Vagina (tissue), 2 donors: ENCODE measurements around the gene DAGLA. TPM values are rescaled to one million over a fixed set of nuclear protein-coding genes. Genes with fewer than 3 reads are reported as not detected.

ENCODE experiments used
- DNase-seq, 2 donors: peaks; one replicate each; pipeline ENCODE4 v3.0.0-alpha.2; 2017; ENCODE audit errors: extremely low spot score in 2 of 2
- H3K27ac ChIP-seq: fragments of 200-600 bp; sonication (generic); one replicate; pipeline ENCODE4 v1.5.1; 2019
- H3K27me3 ChIP-seq: fragments of 200-600 bp; sonication (generic); one replicate; pipeline ENCODE4 v1.5.1; 2019
- H3K36me3 ChIP-seq, 2 donors: fragments of 200-600 bp; sonication (generic); one replicate each; pipeline ENCODE4 v1.5.1; 2017 to 2019
- H3K4me1 ChIP-seq: fragments of 200-600 bp; sonication (generic); one replicate; pipeline ENCODE4 v1.5.1; 2019
- H3K4me3 ChIP-seq, 2 donors: fragments of 200-600 bp; sonication (generic); 1 replicate in 1 of 2; 2 replicates in 1 of 2; pipeline ENCODE4 v1.5.1; 2016 to 2019
- H3K9me3 ChIP-seq: fragments of 200-600 bp; sonication (generic); one replicate; pipeline ENCODE4 v1.5.1; 2019
- POLR2A ChIP-seq, 2 donors: fragments of 450-650 bp; IDR thresholded peaks; one replicate each; pipeline ENCODE4 v1.6.1; 2017; ENCODE audit warnings: antibody characterized with exemption in 2 of 2, mild to moderate bottlenecking in 2 of 2, moderate library complexity in 2 of 2
- POLR2AphosphoS5 ChIP-seq, 2 donors: sonication (generic); formaldehyde crosslinking; IDR thresholded peaks; one replicate each; pipeline ENCODE4 v1.9.0; 2017; ENCODE audit warnings: antibody characterized with exemption in 2 of 2, mild to moderate bottlenecking in 2 of 2, low read depth in 1 of 2; ENCODE audit not compliant: insufficient read depth in 1 of 2
- intact Hi-C: fragments of 100-400 bp; cut with DNase I; formaldehyde crosslinking; loops from one replicate; pipeline ENCODE4 v1.15.1; 2023
- total RNA-seq: library from RNA; depleted of rRNA; stranded (reverse); fragments of >200 nt; gene quantifications from one replicate; pipeline ENCODE4 v1.2.3, GENCODE V29; 2016
- TF ChIP-seq, protein P1 (sequence below), 3 experiments: fragments of 450-650 bp in 2 of 3; fragments of 200-600 bp in 1 of 3; sonication (generic) in 1 of 3; IDR thresholded peaks; one replicate each; pipeline ENCODE4 v1.5.1; 2017 to 2019; ENCODE audit warnings: antibody characterized with exemption in 3 of 3, mild to moderate bottlenecking in 2 of 3, moderate library complexity in 2 of 3

DAGLA gene
- total RNA-seq, 1 donor from 2014 or later, result 1.5 TPM

- H3K4me3 ChIP-seq, result no peak overlapping the region
- peaks cover 48% of the 10 kb centered on the region for H3K4me1 ChIP-seq
- no peaks in the 10 kb centered on the region for H3K27me3 ChIP-seq
- no peaks in the 10 kb centered on the region for H3K36me3 ChIP-seq
- no peak for DNase-seq
- no peaks in the 10 kb centered on the region for H3K9me3 ChIP-seq
- TF ChIP-seq, protein P1, sequence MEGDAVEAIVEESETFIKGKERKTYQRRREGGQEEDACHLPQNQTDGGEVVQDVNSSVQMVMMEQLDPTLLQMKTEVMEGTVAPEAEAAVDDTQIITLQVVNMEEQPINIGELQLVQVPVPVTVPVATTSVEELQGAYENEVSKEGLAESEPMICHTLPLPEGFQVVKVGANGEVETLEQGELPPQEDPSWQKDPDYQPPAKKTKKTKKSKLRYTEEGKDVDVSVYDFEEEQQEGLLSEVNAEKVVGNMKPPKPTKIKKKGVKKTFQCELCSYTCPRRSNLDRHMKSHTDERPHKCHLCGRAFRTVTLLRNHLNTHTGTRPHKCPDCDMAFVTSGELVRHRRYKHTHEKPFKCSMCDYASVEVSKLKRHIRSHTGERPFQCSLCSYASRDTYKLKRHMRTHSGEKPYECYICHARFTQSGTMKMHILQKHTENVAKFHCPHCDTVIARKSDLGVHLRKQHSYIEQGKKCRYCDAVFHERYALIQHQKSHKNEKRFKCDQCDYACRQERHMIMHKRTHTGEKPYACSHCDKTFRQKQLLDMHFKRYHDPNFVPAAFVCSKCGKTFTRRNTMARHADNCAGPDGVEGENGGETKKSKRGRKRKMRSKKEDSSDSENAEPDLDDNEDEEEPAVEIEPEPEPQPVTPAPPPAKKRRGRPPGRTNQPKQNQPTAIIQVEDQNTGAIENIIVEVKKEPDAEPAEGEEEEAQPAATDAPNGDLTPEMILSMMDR (IDR thresholded peaks at IDR 0.05), result no peak
- TF ChIP-seq POLR2A (IDR thresholded peaks at IDR 0.05) (no peak), POLR2AphosphoS5 (IDR thresholded peaks at IDR 0.05; ENCODE audit: insufficient read depth in 1 of 2, low read depth in 1 of 2) (no peak)
- no peak overlapping the region for H3K27ac ChIP-seq
- intact Hi-C loops, result no loop called here
Observed at GRCh38 chr11:61700720-61701119, 20.5 kb downstream of the DAGLA start.

DNA sequence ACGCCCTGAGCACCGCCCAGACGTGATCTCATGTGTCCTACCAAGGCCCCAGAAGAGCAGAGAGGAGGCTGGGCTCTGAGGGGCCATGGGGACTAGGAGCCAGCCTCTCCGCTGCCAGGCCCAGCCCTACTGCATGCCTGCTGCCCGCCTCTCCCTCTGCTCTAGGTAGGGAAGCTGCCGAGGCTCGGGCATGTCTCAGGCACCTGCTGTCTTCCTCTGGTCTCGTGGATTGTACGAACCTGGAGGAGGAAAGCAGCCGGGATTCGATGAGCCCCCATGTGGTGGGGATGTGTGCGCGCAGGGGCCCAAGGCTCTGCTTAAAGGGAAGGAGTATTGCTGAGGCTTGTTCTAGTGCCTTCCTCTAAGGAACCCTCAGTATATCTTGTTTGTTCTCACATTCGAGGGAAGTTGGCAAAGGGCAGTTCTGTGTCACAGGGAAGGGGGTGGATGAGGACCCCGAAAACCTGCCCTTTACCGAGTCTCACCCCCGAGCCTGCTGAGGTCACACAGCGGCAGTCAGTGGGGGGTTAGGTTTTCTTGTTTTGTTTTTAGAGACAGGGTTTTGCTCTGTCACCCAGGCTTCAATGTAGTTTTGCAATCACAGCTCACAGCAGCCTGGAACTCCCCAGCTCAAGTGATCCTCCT lies 21.2 kb downstream of the DAGLA start:
- H3K36me3 ChIP-seq, result no peaks in the 10 kb centered on the region

DNA sequence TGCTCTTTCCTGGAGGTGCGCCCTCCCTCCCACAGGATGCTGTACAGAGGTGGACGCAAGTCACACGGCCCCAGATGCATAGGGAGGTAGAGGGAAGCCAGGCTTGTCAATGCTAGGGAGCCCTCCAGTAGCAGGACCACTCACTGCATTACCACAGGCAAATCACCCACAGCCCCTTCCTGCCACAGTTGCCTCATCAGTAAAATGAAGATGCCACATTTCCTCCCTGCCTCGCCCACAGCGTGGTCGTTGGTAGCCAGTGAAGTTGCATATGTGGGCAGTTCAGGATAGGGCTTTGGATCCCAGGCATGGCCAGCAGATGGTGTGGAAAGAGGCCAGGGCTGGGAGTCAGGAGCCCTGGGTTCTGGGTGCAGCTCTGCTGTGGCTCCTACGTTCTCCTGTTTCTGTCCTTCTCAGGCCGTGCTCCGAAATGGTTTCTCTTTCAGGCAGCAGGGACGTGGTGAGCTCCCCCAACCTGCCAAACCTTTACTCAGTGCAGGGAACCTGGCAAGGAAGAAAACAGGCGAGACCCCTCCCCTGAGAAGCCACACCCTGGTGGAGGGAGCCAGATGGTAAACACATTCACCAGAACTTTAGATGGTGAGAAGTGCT lies 22.6 kb downstream of the DAGLA start:
- TF ChIP-seq, protein P1 (IDR thresholded peaks at IDR 0.05), result no peak
- no peak for TF ChIP-seq POLR2A (IDR thresholded peaks at IDR 0.05)
- TF ChIP-seq POLR2AphosphoS5 (IDR thresholded peaks at IDR 0.05; ENCODE audit: insufficient read depth in 1 of 2, low read depth in 1 of 2), result no peak
- DNase-seq, result no peak
- no peaks in the 10 kb centered on the region for H3K9me3 ChIP-seq

More for the DNA sequence above, 21.2 kb downstream of the DAGLA start:
- intact Hi-C loops, result no loop called here
- Histone ChIP-seq H3K27me3 (no peaks in the 10 kb centered on the region), H3K4me1 (peaks cover 42% of the 10 kb centered on the region), H3K9me3 (no peaks in the 10 kb centered on the region), H3K4me3 (no peak overlapping the region), H3K27ac (no peak overlapping the region)
- DNase-seq, result no peak
- TF ChIP-seq POLR2A (IDR thresholded peaks at IDR 0.05), result no peak
- TF ChIP-seq, protein P1 (IDR thresholded peaks at IDR 0.05), result no peak
- no peak for TF ChIP-seq POLR2AphosphoS5 (IDR thresholded peaks at IDR 0.05; ENCODE audit: insufficient read depth in 1 of 2, low read depth in 1 of 2)

GRCh38 chr11:61704838-61705237 lies 24.6 kb downstream of the DAGLA start:
- Histone ChIP-seq H3K27ac (no peak overlapping the region), H3K4me1 (peaks cover 9% of the 10 kb centered on the region), H3K36me3 (no peaks in the 10 kb centered on the region), H3K9me3 (no peaks in the 10 kb centered on the region), H3K4me3 (no peak overlapping the region), H3K27me3 (no peaks in the 10 kb centered on the region)
- DNase-seq, result no peak
- TF ChIP-seq POLR2A (IDR thresholded peaks at IDR 0.05) (no peak), POLR2AphosphoS5 (IDR thresholded peaks at IDR 0.05; ENCODE audit: insufficient read depth in 1 of 2, low read depth in 1 of 2) (no peak)
- TF ChIP-seq, protein P1 (IDR thresholded peaks at IDR 0.05), result no peak
- intact Hi-C loops, result no loop called here

More for the DNA sequence above, 22.6 kb downstream of the DAGLA start:
- H3K4me1 ChIP-seq, result peaks cover 29% of the 10 kb centered on the region
- H3K36me3 ChIP-seq, result no peaks in the 10 kb centered on the region
- H3K27me3 ChIP-seq, result no peaks in the 10 kb centered on the region
- intact Hi-C loops, result no loop called here
- H3K27ac ChIP-seq, result no peak overlapping the region
- no peak overlapping the region for H3K4me3 ChIP-seq
